GM18867 (cell line): Measurements from ENCODE around the gene SPDYE3.
"Not testable (repeated sequence)": the region's sequence is repeated elsewhere in the genome, so short reads cannot be mapped to it uniquely, and the experiment has no call there.

ENCODE experiments used
- ATAC-seq: cut with Tn5 transposase; IDR thresholded peaks from one replicate; pipeline ENCODE4 v1.9.1; 2021; ENCODE audit warnings: mild to moderate bottlenecking, moderate library complexity; ENCODE audit not compliant: unreplicated experiment

Gene SPDYE3

GRCh38 chr7:100287191-100287969 is 20.1 kb upstream of the SPDYE3 start:
- ATAC-seq = not testable (repeated sequence)

- ATAC-seq = not testable (repeated sequence)
Measured at GRCh38 chr7:100288258-100288657, 19.2 kb upstream of the SPDYE3 start.

GRCh38 chr7:100292162-100292561 is 15.3 kb upstream of the SPDYE3 start:
- ATAC-seq = not testable (repeated sequence)

GRCh38 chr7:100295269-100295668 is 12.2 kb upstream of the SPDYE3 start:
- ATAC-seq = not testable (repeated sequence)

- ATAC-seq = not testable (repeated sequence)
Measured at GRCh38 chr7:100297852-100298631, 9.5 kb upstream of the SPDYE3 start.

- ATAC-seq = not testable (repeated sequence)
Measured at GRCh38 chr7:100298632-100298895, 8.9 kb upstream of the SPDYE3 start.

- not testable (repeated sequence) for ATAC-seq
Measured at GRCh38 chr7:100304526-100304925, 3.0 kb upstream of the SPDYE3 start.

- ATAC-seq = not testable (repeated sequence)
Measured at GRCh38 chr7:100318329-100318728, 10.8 kb downstream of the SPDYE3 start.

GRCh38 chr7:100321648-100322047 is 14.1 kb downstream of the SPDYE3 start:
- not testable (repeated sequence) for ATAC-seq

GRCh38 chr7:100324194-100324593 is 16.7 kb downstream of the SPDYE3 start:
- ATAC-seq = not testable (repeated sequence)

- not testable (repeated sequence) for ATAC-seq
Measured at GRCh38 chr7:100325671-100326070, 18.2 kb downstream of the SPDYE3 start.

GRCh38 chr7:100326914-100327313 is 19.4 kb downstream of the SPDYE3 start:
- ATAC-seq = not testable (repeated sequence)

GRCh38 chr7:100335566-100336466 is 28.3 kb downstream of the SPDYE3 start:
- ATAC-seq = peak; percentile 96

- ATAC-seq = not testable (repeated sequence)
Measured at GRCh38 chr7:100338083-100338696, 30.7 kb downstream of the SPDYE3 start.

GRCh38 chr7:100341286-100341685 is 33.8 kb downstream of the SPDYE3 start:
- not testable (repeated sequence) for ATAC-seq

- no peak for ATAC-seq
Measured at GRCh38 chr7:100342765-100343164, 35.3 kb downstream of the SPDYE3 start.

- not testable (repeated sequence) for ATAC-seq
Measured at GRCh38 chr7:100344124-100344559, 36.6 kb downstream of the SPDYE3 start.

- ATAC-seq = peak; percentile 80
Measured at GRCh38 chr7:100344560-100345287, 37.2 kb downstream of the SPDYE3 start.

GRCh38 chr7:100345288-100345672 is 37.8 kb downstream of the SPDYE3 start:
- peak; percentile 20 for ATAC-seq

GRCh38 chr7:100346921-100347320 is 39.4 kb downstream of the SPDYE3 start:
- ATAC-seq = no peak
